Measurements from ENCODE around the gene MORN5.
A peak's percentile ranks its signal among the peaks of the same experiment; 100 is the strongest.

MORN5 gene

GRCh38 chr9:122125509-122126330 lies 34.0 kb upstream of the MORN5 start:
- no peak for DNase-seq

- no peak for DNase-seq
Measured at GRCh38 chr9:122126331-122127261, 33.1 kb upstream of the MORN5 start.

- DNase-seq, result peak; percentile 22
Measured at GRCh38 chr9:122127396-122127798, 32.3 kb upstream of the MORN5 start.

- no peak for DNase-seq
Measured at GRCh38 chr9:122128007-122128968, 31.4 kb upstream of the MORN5 start.

DNA sequence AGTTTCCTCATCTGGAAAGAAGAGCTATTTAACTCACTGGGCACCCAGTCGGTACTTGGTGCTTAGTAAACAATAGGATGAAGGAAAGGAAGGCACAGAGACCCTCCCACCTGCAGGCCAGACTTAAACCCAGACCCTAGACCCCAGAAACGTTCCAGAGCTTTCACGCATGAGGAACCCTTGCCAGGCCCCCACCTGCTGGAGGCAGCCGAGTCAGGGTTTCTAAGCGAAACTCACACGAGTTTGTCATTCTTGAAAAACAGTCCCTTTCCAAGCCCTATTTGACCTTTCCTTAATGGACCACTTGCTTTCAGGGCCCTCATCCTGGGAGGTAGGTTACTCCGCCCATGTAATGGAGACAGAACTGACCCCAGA lies 30.8 kb upstream of the MORN5 start:
- no peak for DNase-seq

DNA sequence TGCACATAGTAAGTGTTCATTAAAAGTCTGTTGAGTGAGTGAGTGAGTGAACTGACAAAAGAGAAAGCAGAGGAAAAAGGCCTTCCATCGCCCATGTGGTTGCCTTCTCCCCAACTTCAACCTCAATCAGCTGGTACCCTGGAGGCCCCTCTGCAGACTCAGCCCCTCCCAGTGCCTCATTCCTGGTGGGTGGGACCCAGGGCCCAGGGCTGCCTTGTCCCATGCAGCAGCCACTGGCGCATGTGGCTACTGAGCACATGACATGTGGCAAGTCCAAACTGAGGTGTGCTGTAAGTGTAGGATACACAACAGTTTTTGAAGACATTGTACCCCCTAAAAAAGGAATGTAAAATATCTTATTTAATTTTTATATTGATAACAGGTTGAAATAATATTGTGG lies 29.7 kb upstream of the MORN5 start:
- DNase-seq, result no peak

DNA sequence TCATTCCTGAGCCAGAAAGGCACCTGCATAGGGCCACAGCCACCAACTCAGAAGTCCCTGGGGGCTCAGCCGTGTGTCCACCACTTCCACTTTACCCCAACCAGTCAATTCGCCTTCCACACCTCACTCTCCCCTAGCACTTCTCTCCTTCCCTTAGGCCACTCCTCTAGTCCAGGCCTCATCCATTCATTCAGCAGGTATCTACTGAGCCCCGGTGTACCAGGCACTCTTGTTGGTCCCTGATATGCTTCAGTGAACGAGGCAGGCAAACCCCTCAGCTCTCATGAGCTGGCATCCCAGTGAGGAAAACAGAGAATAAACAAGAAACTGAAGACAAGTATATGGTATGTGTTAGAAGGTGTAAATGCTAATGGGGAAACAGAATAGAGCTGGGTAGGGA lies 28.9 kb upstream of the MORN5 start:
- DNase-seq, result no peak

DNA sequence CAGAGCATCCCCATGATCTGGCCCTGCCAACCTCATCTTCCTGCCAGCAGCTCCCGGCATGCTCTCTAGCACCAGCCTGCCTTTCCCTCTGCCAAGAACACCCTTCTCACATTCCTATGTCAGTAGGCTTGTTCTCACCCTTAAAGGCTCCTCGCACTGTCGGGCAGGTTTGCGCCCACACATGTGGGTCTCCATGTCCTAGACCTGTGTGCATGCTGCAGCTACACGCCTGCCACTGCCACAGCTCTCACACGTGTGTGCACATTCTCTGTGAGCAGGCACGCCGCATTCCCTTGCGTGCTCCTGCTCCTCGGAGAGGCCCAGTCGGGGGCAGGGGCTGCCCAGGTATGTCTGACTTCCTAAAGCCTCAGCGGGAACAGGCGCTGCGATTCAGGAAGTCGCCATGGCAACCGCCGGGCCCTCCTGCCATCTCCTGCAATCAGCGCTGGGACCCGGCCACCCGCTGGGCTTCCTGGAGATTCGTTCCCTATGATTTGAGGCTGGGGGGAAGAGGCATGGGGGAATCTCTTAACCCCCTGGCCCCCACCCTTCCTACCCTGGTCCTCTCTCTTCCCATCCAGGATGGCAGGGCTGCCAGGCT lies 28.2 kb upstream of the MORN5 start:
- DNase-seq, result peak; percentile 15

- DNase-seq, result no peak
Measured at GRCh38 chr9:122132539-122132938, 27.2 kb upstream of the MORN5 start.

DNA sequence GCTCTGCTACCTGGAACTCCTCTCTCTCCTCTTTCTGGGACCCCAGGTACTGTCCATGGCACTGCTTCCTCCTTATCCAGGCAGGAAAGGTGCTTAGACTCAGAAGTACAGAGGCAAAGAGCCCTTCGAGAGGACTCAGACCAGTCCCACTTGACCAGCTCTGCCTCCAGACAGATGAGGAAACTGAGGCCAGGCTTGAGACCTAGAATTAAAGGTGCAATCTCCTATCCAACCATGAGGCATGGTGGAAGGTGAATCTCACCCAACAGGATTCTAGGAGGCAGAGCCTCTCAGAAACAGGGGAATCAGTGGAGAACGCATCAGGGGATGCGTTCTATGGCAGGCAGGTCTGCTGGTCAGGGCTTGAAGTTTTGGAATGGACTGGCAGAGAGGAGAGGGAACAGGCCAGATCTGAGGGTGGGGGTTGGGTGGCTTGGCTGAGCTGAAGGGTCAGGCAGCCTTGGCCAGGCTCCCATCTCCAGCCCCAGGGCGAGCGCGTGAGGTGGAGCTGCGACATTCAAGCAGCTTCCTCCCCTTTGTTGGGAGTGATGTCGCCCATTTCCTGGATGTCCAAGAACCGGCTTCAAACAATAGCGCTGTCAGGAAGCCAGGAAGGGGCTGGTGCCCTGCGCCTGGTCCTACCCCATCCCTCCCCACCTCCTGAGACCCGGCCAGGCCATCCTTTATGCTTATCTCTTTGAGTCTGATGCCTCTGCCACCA lies 26.3 kb upstream of the MORN5 start:
- DNase-seq, result no peak

DNA sequence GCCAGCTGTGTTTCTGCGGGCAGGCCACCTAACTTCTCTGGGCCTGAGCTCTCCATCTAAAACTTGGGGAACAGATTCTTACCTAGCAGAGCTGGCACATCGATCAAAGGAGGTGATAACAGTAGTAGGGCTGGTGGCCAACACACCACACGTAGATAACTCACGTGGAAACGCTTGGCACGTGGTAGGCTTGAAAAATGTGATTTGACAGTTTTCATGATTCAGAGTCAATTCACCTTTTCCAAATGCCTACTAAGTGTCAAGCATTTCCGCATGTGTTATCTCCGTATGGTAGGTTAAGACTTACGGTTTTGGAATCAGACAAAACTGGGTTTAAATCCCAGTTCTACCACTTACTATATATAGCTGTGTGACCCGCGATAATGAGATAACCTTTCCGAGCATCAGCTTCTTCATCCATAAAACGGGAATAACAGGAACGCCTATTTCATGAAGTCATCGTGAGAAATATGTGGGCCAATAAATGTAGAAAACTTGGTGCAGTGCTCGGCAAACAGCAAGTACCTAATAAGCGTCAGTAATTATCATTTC lies 25.6 kb upstream of the MORN5 start:
- DNase-seq, result no peak

GRCh38 chr9:122134822-122135528 lies 24.7 kb upstream of the MORN5 start:
- DNase-seq, result no peak

GRCh38 chr9:122135529-122135859 lies 24.2 kb upstream of the MORN5 start:
- no peak for DNase-seq

DNA sequence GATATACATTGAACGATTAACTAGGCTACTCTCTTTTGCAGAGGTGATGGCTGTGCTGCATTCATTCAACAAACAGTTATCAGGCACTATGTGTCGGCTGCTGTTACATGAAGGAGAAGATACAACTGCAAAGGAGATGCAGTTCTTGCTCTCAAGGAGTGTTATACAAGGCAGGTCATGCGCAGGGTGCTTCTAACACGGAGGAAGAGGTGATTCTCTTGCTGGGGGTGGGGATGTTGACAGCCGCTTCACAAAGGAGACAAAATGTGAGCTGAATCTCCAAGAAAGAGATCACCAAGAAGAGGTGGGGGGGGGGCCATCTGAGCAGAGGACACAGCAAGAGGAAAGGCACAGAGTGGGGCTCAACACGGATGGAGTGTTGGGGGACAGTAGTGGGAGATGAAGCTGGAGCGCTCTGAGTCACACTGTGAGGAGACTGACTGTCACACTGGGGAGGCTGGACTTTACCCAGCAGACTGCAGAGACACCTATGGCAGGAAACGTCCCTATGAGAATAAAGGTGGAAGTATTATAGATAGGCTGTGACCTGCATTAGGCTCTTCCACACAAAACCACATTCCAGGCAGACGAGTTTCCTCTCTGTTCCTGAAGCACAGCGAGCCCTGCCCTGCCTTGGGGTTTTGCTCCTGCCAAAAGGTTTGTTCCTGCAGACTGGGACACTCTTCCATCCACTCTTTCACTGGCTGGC lies 21.0 kb upstream of the MORN5 start:
- DNase-seq, result no peak

GRCh38 chr9:122140368-122141193 lies 19.1 kb upstream of the MORN5 start:
- no peak for DNase-seq

GRCh38 chr9:122141671-122142070 lies 18.0 kb upstream of the MORN5 start:
- no peak for DNase-seq

DNA sequence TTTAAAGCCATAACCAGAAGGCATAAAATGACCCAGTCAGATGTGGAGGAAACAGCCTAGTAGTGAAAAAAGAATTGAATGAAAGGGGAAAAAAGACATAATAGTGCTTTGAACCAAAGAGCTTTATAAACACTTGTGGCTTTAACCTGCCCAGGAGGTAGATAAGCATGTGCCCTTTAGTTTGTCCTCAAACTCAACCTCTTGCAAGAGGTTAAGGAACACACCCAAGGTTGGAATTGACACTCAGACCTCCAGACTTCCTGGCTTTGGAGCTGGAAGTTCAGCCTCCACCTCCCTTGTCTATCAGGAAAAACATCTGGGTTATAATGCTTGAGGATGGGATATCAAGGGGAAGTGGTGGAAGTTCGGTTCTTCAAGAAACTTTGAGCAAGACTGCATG lies 16.4 kb upstream of the MORN5 start:
- DNase-seq, result no peak

- no peak for DNase-seq
Measured at GRCh38 chr9:122143876-122144405, 15.8 kb upstream of the MORN5 start.
